Stimulated activated CD8-positive, alpha-beta memory T cell treated with anti-CD3 and anti-CD28 coated beads, Interleukin-12 subunit alpha, Interleukin-12 subunit beta, amount 100 ng/mL, for 4 hours (primary cell): ENCODE measurements around the gene AMH.

ENCODE experiments used
- DNase-seq: peaks from one replicate; pipeline ENCODE4 v3.0.0-alpha.2; 2020; ENCODE audit warnings: low read depth

The AMH gene

DNA sequence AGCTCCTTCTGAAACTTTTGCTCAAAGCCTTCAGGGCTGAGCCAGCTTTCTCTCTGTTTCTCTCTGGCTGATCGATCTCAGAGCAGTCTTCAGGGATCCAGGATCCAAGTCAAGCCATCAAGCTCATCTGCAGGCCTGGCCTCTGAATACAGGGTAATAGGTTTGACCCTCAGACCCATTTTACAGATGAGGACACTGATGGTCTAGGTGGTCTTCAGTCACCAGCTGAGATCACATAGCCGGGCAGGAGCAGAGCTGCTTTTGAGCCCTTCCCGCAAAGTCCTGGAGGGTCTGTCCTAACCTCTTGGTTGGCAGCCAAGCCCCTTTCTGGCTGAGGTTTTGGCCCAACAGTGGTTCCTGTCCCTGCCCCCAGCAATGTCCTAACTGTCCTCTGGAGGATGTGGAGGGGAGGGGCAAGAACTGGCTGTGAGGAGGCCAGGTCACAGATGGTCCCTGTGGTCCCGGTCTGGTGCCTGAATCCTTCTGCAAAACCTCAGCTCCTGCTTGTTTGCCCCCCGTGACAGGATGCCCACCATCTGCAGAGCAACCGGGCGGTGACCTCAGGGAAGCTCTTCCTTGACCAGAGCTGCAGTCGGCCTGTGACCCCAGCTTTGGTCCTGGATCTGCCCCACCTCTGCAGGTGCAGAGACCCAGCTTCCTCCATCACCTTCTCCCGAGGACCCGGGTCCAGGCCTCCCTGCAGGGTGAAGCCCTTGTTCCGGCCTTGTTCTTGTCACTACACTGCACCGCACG, 38.6 kb downstream of the AMH start:
- no peak for DNase-seq

DNA sequence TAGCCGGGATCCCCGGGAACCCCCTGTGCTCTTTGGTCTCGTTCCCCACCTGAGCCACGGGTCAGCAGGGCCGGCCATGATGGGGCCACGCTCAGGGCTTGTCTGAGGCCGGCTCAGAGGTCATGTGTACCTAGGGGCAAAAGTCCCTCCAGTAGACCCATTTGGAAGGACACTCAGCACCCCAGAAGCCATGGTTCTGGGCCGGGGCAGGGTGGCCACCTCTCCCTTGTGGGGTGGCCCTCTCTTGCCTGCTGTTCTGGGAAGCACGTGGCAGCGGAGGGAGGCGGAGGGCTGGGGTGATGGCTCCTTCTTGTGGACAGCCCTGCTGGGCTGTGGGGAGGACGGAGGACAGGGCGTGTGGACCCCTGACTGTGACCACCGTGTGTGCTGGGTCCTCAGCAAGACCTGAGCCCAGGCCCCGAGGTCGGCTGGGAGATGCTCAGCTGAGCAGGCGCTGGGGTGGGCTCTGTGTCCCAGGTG, 39.3 kb downstream of the AMH start:
- DNase-seq: no peak

DNA sequence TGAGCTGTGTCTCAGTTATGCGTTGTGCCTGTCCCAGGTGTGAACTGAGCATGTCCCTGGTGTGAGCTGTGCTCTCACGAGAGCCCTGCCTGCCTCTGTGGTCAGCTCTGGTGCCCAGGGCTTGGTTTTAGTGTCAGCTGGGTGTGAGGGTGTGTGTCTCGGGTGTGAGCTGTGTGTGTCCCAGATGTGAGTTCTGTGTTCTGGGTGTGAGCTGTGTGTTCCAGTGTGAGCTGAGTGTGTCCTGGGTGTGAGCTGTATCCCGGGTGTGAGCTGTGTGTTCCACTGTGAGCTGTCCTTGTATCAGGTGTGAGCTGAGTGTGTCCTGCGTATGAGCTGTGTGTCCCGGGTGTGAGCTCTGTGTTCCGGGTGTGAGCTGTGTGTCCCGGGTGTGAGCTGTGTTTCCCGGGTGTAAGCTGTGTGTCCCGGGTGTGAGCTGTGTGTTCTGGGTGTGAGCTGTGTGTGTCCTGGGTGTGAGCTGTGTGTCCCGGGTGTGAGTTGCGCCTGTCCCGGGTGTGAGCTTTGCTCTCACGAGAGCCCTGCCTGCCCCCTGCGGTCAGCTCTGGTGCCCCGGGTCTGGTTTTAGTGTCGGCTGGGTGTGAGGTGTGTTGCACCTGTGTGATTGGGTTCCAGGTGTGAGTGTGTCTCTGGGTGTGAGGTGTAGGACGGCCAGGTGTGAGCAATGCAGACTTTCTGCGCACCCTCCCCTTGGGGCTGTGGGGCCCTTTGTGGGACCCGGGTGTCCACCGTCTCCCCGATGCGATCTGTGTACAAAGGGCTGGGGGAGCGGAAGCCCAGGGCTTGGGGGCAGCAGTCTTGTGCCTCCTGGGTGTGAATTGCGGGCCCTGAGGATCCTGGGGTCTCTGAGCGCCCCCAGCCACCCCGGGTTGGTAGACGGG, 39.9 kb downstream of the AMH start:
- DNase-seq: no peak

DNA sequence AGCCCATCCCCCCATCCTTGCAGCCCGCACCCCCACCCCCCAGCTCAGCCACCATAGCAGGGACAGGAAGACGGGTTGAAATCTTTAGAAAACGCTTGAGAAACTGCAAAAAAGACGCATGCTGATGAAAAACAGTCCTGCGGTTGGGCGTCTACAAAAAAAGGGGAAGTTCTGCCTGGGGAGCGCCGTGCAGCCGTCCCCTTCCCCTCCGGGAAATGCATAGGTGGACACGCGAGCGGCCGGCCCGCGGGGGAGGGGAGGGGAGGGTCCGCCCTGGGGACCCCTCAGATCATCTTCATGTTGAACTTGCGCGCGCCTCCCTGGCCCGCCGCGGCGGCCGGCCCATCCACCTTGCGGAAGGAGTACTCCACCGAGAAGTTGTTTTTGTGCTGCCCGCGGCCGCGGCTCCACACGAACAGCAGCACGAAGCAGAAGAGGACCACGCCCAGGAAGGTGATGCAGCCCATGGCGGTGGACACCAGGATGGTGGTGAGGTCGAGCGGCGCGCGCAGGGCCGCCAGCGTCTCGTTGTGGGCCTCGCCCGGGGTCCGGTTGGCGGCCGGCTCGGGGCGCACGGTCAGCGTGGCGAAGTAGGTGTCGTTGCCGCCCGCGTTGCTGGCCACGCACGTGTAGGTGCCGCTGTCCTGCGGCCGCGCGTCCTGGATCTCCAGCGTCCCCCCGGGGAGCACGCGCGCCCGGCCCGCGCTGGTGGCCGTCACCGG, 40.8 kb downstream of the AMH start:
- DNase-seq: no peak

DNA sequence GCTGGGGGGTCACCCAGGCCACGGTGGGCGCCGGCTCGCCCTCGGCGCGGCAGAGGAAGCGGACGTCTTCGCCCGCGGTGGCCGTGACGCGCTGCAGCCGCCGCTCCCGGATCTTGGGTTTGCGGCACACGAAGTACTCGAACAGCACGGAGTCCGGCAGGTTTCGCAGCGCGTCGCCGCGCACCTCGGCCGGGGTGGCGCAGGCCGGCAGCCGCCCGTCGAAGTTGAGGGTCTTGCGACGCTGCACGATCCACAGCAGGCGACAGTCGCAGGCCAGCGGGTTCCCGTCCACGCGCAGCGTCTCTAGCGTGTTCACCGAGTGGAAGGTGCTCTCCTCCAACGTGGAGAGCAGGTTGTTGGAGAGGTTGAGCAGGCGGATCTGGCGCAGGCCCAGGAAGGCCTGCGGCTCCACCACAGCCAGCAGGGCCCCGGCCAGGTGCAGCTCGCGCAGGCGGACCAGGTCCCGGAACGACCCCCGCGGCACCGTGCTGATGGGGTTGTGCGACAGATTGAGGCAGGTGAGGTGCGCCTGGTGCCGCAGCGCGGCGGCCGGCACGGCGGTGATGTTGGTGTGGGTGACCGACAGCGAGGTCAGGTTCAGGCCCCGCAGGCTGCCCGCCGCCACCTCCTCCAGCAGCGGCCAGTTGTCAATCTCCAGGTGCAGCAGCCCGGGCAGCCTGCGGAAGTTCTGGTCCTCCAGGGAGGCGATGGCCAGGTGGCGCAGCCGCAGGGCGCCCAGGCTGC, 41.5 kb downstream of the AMH start:
- DNase-seq: no peak

DNA sequence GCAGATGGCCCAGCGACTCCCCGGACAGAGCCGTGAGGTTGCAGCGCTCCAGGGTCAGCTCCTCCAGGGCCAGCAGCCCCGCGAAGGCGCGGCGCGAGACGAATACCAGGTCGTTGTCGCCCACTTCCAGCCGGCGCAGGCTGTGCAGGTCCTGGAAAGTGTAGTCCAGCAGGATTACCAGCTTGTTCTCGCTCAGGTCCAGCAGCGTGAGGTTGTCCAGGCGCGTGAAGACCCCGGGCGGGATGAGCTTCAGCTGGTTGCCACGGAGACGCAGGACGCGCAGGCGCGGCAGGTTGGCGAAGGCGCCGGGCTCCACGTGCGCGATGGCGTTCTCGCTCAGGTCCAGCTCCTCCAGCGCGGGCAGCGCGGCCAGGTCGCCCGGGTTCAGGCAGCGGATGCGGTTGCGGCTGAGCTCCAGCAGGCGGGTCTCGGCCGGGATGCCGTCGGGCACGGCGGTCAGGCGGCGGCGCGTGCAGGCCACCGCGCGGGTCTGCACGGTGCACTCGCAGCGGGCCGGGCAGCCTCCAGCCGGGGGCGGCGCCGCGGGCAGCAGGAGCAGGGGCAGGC, 42.1 kb downstream of the AMH start:
- DNase-seq: no peak

DNA sequence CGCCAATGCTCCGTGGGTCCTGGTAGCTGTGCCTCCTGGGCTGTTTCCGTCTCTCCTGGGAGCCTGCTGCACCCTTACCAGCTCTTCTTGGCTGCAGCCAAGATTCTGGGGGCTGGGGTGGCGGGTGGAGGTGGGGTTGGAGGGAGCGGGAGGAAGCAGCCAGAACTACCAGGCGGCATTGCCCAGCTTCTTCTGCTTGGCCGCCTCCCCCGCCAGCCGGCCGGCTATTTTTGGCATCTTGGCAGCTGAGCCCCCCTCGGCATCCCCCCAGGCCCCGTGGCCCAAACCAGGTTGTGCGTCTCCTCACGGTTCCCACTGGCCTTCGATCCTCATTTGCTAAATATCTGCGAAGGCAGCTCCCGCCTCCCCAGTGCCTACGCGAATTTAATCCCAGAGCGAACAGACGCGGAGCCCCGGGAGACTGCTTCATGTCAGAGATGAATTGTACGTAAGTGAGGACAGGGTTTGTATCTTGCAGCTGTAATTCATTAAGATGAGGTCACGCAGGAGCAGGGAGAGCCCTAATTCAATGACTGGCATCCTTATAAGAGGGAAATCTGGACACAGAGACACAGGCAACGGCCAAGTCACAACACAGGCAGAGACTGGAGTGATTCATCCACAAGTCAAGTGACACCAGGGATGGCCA, 45.7 kb downstream of the AMH start:
- DNase-seq: no peak

DNA sequence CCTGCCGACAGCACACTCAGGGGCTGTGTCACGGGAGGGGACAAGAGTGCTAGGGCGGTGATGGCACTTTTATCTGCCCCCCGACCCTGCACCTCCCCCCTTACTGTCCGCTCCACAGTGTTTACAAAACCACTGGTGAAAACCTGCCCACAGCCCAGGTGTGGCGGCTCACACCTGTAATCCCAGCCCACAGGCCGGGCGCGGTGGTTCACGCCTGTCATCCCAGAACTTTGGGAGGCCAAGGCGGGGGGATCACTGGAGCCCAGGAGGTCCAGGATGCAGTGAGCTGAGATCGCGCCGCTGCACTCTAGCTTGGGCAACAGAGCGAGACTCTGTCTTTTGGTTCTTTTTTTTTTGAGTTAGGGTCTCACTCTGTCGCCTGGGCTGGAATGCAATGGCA, 47.0 kb downstream of the AMH start:
- DNase-seq: no peak

DNA sequence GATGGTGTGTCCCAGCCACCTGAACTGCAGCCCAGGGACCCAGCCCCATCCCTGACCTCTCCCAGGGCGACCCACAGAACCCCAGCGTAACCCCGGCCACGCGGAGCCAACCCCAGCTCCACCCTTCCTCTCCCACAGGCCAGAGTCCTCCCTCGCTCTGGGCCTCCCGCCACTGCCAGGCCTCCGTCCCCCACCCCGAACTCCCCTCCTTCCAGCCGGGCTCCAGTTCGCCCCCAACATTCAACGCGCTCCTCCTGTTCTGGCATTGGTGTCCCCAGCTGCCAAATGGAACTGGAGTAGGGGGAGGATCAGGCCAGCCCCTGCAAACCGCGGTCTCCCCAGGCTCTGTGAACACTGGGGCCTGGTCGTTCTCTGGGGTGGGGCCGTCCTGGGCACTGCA, 51.4 kb downstream of the AMH start:
- no peak for DNase-seq
